ENCODE data around the gene TECPR1. TPM values are rescaled to one million over a fixed set of nuclear protein-coding genes. Genes with fewer than 3 reads are reported as not detected.

TECPR1 gene
- total RNA-seq, result 82.6 and 93.5 TPM in 2 replicates

GRCh38 chr7:98251601-98252424 is at the start of gene TECPR1:
TECPR1 (minus strand) TSS chr7:98252232; CDS start chr7:98246146, 6,086 bp downstream.
- DNase-seq (ENCODE audit: low read depth, low spot score), result no peak

GRCh38 chr7:98300595-98301372 is 48.8 kb upstream of the TECPR1 start:
- DNase-seq (ENCODE audit: low read depth, low spot score), result no peak

GRCh38 chr7:98297626-98298286 is 45.7 kb upstream of the TECPR1 start:
- no peak for DNase-seq (ENCODE audit: low read depth, low spot score)

DNA sequence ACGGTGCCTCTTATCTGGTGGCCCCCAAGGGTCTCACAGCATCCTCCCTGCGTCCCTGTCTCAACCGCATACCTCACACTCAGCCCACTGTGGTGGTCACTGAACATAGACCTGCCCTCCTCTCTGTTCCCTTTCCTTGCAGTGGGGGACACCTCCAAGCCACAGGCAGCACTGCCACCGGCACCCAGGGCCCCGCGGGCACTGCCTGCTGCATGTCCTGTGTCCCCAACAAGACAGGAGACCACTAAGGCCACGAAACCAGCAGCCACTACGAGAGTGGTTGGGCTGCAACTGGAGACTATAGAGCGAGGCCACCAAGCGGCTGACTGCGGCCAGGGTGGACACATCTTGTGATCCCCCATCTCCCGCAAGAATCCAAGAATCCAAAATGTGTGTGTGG is 44.8 kb upstream of the TECPR1 start:
- DNase-seq (ENCODE audit: low read depth, low spot score), result no peak

GRCh38 chr7:98295467-98296192 is 43.6 kb upstream of the TECPR1 start:
- no peak for DNase-seq (ENCODE audit: low read depth, low spot score)

GRCh38 chr7:98294798-98295382 is 42.9 kb upstream of the TECPR1 start:
- no peak for DNase-seq (ENCODE audit: low read depth, low spot score)

- no peak for DNase-seq (ENCODE audit: low read depth, low spot score)
These were observed 42.3 kb upstream of the TECPR1 start for GRCh38 chr7:98294326-98294725.

- no peak for DNase-seq (ENCODE audit: low read depth, low spot score)
These were observed 41.7 kb upstream of the TECPR1 start for GRCh38 chr7:98293746-98294145.

- DNase-seq (ENCODE audit: low read depth, low spot score), result no peak
These were observed 41.2 kb upstream of the TECPR1 start for GRCh38 chr7:98293265-98293664.

- DNase-seq (ENCODE audit: low read depth, low spot score), result no peak
These were observed 39.7 kb upstream of the TECPR1 start for GRCh38 chr7:98291717-98292116.

DNA sequence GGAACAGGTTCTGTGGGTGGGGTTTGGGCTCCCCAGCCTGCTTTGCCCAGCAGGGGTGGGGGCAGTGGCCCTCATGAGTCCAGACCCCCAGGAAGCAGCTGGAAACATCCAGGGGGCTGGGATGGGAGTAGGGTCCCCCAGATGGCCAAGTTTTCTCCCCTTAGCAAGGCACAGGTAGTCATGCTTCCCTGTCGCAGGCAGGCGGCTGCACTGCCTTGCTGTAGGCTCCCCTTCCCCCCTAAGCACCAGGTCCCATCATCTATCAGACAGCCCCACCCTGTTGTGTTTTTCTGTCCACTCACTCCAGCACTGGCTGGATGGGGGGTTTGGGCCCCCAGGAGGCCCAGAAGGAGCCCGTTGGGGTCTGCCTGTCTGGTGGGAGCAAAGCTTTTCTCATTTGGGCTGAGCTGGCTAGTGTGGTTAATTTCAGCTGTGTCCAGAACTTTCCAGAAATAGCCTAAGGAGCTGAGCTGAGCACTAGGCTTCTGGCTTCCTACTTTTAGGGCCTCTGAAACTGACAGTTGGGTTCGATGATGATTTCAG is 37.4 kb upstream of the TECPR1 start:
- DNase-seq (ENCODE audit: low read depth, low spot score), result no peak

DNA sequence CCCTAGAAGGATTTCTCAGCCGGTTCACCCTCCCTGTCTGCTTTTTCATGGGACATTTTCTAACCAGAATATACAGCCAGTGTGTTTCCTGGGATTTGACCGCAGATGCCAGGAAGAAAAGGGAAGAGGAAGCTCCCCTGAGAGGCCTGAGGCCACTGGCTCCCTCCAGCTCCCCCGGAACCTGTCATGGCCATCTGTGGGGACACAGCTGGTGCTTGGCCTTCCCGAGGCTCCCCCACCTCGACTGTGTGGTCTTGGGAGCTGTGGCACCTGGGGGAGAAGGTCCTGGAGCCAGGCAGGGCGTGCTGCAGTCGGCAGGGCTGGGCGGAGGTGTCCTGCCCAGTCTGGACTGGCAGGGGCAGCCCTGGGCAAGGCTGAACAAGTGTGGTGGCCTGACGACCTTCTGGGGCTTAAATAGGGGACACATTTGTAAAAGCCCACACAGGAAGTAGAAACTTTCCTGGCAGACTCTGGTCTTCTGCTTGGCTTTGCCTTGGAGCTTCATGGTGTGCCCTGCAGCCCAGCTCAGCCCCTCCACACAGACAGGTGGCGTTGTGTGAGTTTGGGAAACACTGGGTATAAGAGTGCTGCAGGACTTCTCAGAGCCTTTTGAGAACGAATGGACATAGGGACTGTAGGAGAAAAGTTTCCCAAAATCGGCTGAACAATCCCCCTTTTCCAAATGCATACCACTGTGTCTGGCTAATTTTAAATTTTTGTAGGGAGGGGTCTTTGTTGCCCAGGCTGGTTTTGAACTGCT is 36.2 kb upstream of the TECPR1 start:
- DNase-seq (ENCODE audit: low read depth, low spot score), result no peak

GRCh38 chr7:98287486-98287959 is 35.5 kb upstream of the TECPR1 start:
- DNase-seq (ENCODE audit: low read depth, low spot score), result no peak

DNA sequence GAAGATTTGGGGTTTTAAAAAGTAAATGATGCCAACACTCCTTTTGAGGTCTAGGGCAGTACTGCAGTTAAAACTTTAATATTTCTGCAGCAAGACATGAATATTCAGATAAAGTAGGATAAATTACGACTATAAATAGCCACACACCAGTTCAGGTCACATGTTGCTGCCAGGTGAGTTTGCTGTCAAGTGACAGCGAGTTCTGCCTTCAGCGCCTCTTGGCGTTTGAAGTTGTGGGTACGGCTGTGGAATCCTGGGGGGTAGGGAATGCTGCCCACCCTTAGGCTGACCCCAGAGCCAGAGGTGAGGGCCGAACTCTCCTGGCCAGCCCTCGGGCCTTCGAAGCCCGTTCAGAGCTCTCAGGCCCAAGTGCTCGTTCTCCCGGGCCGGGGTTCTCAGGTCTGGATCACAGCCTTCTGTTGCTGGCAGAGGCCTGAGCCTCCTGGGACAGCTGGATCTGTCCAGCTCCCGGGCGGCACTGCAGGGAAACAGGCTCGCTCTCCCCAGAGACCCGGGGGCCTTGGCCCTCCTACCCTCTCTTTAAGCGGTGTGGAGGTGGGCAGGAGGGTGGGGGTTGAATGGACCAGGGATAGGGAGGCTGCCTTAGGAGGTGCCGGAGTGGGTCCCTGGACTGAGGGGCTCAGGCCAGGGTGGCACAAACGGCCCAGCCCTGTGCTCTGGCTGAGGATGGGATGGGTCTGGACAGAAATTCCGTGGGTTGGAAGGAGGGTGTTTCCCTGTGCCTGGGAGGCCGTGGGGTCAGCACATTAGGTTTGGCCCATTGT is 34.9 kb upstream of the TECPR1 start:
- DNase-seq (ENCODE audit: low read depth, low spot score), result no peak

DNA sequence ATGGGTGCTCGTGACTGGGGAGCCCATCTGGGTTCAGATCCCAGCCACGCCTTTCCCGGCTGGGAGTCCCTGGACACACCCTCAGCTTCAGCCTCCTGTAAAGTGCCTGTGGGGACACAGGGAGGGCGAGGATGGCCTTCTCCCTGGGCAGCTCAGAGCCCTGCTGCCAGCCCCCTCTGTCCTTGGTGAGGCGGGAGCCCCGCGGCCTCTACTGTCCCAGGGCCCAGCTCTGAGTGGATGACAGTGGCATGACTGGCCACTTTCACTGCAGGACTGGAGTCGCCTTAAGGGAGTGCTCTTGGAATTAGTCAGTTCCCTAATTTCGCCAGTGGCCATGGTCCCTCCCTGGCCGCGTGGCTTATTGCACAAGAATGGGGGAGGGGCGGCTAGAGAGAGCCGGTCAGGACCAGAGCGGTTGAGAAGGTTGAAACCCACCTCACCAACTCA is 34.1 kb upstream of the TECPR1 start:
- DNase-seq (ENCODE audit: low read depth, low spot score), result no peak

DNA sequence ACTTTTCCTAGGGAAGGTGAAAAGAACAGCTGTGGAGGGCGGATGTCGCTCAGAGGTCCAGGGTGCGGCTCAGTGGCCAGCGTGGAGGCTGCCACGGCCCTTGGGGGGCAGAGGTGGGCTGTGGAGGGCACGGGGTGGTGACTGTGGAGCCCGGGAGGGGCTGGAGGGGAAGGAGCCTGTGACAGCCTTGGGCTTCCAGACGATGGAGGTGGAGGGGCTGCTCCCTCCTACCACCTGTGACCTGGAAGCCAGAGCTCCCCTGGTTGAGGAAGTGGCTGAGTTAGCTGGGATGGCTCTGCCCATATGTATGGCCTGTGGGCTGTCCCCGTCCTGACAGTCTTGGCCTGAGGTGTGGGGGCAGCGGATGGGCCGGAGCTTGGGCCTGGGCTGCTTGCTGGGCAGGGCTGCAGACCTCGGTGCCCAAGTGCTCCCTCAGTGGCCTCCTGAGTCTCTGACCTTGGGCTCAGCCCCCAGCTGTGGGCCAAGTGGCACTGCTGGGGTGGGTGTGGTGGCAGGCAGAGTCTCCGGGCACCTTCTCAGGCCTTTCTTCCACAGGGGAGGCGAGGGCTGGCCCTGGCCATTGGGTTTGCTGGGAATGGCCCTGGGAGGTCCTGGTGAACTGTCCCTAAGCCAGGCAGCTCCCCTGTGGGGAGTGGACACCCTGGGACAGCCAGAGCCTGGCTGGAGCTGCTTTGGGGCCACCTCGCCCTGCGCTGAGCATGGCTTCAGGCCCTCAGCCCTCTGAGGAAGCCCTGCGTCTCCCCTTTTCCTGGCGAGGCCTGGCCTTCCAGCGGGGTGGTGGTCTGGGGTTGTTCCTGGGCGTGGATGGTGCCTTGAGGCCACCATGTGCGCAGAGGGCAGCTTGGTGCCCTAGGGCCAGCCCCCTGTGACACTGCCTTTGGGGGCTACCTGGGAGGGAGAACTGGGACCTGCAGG is 33.4 kb upstream of the TECPR1 start:
- no peak for DNase-seq (ENCODE audit: low read depth, low spot score)

GRCh38 chr7:98284335-98285036 is 32.5 kb upstream of the TECPR1 start:
- peak; percentile 58 for DNase-seq (ENCODE audit: low read depth, low spot score)
